Stomach (tissue), 9 donors: ENCODE data around the gene PFKFB3. TPM values are rescaled to one million over a fixed set of nuclear protein-coding genes. Genes with fewer than 3 reads are reported as not detected.
A peak's percentile ranks its signal among the peaks of the same experiment; 100 is the strongest.

ENCODE experiments used
- DNase-seq, 2 donors: peaks; one replicate each; pipeline versions ENCODE4 v3.0.0 to v3.0.0-alpha.2; 2013 to 2019
- H3K27ac ChIP-seq, 5 donors: fragments of 200-600 bp in 4 of 5; sonication (generic) in 4 of 5; one replicate each; pipeline ENCODE4 v1.5.1; 2013 to 2019; ENCODE audit warnings: mild to moderate bottlenecking in 1 of 5, moderate library complexity in 1 of 5
- H3K27me3 ChIP-seq, 3 donors: fragments of 200-600 bp; sonication (generic); one replicate each; pipeline ENCODE4 v1.5.1; 2017 to 2019; ENCODE audit warnings: mixed run types in 1 of 3
- H3K36me3 ChIP-seq, 4 donors: fragments of 200-600 bp; sonication (generic); 1 replicate in 3 of 4; 2 replicates in 1 of 4; pipeline ENCODE4 v1.5.1; 2016 to 2019
- H3K4me1 ChIP-seq, 4 donors: fragments of 200-600 bp; sonication (generic); one replicate each; pipeline ENCODE4 v1.5.1; 2016 to 2019
- H3K4me3 ChIP-seq, 4 donors: fragments of 200-600 bp; sonication (generic) in 3 of 4; one replicate each; pipeline ENCODE4 v1.5.1; 2016 to 2019; ENCODE audit warnings: mild to moderate bottlenecking in 1 of 4
- H3K9me3 ChIP-seq, 4 donors: fragments of 200-600 bp; sonication (generic); one replicate each; pipeline ENCODE4 v1.5.1; 2016 to 2019
- EP300 ChIP-seq: sonication (generic); formaldehyde crosslinking; IDR thresholded peaks from one replicate; pipeline ENCODE4 v1.6.1; 2017; ENCODE audit warnings: antibody characterized with exemption
- POLR2A ChIP-seq, 4 donors: fragments of 450-650 bp; IDR thresholded peaks; one replicate each; pipeline ENCODE4 v1.6.1; 2016; ENCODE audit warnings: antibody characterized with exemption in 4 of 4, control low read depth in 2 of 4, mild to moderate bottlenecking in 1 of 4, moderate library complexity in 1 of 4
- POLR2AphosphoS5 ChIP-seq, 3 donors: sonication (generic); formaldehyde crosslinking; IDR thresholded peaks; one replicate each; pipeline ENCODE4 v1.6.1; 2016; ENCODE audit warnings: antibody characterized with exemption in 3 of 3
- WGBS, 5 donors: extraction: QIAGEN DNeasy Blood & Tissue Kit in 3 of 5; methylation state at CpG; one replicate each; pipeline versions ENCODE4 v1.1.5 to v1.1.7; 2013 to 2018; 5-methylcytosine and 5-hydroxymethylcytosine counted together
- intact Hi-C: fragments of 100-400 bp; cut with DNase I; formaldehyde crosslinking; loops from one replicate; pipeline ENCODE4 v1.15.1; 2023; ENCODE audit warnings: low total_unique reads
- polyA plus RNA-seq, 3 donors: library from polyadenylated mRNA; stranded (reverse); fragments of 200-250 nt; gene quantifications; one replicate each; pipeline ENCODE4 v1.2.3, GENCODE V29; 2013
- total RNA-seq, 5 donors: library from RNA; depleted of rRNA; stranded (reverse); fragments of >200 nt; gene quantifications; one replicate each; pipeline versions ENCODE4 v1.1.0 to v1.2.3, GENCODE V29; 2014 to 2016
- TF ChIP-seq, protein P1 (sequence below), 7 experiments: fragments of 450-650 bp in 4 of 7; fragments of 200-600 bp in 3 of 7; sonication (generic) in 3 of 7; IDR thresholded peaks; one replicate each; pipeline ENCODE4 v1.5.1; 2016 to 2019; ENCODE audit warnings: antibody characterized with exemption in 7 of 7, control low read depth in 2 of 7, mild to moderate bottlenecking in 1 of 7
- donor health status: healthy with polysubstance abuse.
- donor health status: Bipolar disorder and iron deficiency.
- donor health status: healthy.

PFKFB3 gene
- total and polyA plus RNA-seq, 8 donors, result 17.7 to 199 (median 38.0) TPM

DNA sequence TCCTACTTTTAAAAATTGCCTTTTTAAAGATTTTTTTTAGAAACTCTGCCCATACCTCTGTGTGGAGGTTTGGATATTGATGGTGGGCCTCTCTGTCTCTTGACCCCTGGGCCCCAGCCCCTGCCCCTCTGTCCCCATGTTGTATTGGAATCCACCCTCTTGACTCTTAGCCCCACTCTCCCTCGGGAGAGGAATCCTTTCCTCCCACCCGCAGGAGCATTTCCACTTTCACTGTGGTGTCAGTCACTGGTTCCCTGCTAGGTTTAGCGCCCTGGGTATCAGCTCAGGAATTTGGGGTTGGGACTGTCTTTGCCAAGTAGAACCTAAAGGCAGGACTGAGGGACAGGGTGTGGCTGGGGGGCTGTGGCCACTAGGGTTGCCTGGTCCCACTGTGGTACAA, 10.1 kb downstream of the PFKFB3 start:
- 75 to 95% (median 85%) methylated on average over 3 of the region's 3 CpGs for WGBS, 5 donors
- Histone ChIP-seq H3K36me3 (peaks cover 46 to 58% (median 46%) of the 10 kb centered on the region in 4 donors), H3K4me3 (no peak overlapping the region), H3K4me1 (peaks cover 9 to 40% (median 23%) of the 10 kb centered on the region in 4 donors), H3K27ac (peak overlapping the region in 3 of 5 donors; percentile 52 to 75 (median 71)), H3K9me3 (no peaks in the 10 kb centered on the region), H3K27me3 (no peaks in the 10 kb centered on the region)
- TF ChIP-seq, protein P1, sequence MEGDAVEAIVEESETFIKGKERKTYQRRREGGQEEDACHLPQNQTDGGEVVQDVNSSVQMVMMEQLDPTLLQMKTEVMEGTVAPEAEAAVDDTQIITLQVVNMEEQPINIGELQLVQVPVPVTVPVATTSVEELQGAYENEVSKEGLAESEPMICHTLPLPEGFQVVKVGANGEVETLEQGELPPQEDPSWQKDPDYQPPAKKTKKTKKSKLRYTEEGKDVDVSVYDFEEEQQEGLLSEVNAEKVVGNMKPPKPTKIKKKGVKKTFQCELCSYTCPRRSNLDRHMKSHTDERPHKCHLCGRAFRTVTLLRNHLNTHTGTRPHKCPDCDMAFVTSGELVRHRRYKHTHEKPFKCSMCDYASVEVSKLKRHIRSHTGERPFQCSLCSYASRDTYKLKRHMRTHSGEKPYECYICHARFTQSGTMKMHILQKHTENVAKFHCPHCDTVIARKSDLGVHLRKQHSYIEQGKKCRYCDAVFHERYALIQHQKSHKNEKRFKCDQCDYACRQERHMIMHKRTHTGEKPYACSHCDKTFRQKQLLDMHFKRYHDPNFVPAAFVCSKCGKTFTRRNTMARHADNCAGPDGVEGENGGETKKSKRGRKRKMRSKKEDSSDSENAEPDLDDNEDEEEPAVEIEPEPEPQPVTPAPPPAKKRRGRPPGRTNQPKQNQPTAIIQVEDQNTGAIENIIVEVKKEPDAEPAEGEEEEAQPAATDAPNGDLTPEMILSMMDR (IDR thresholded peaks at IDR 0.05), result no peak
- TF ChIP-seq EP300 (no peak), POLR2AphosphoS5 (IDR thresholded peaks at IDR 0.05) (no peak), POLR2A (IDR thresholded peaks at IDR 0.05) (no peak)
- intact Hi-C loops, result loop anchor here (10.0 kb wide), 1 partner anchor 108 kb away; no protein-coding TSS in a partner anchor
- no peak for DNase-seq

DNA sequence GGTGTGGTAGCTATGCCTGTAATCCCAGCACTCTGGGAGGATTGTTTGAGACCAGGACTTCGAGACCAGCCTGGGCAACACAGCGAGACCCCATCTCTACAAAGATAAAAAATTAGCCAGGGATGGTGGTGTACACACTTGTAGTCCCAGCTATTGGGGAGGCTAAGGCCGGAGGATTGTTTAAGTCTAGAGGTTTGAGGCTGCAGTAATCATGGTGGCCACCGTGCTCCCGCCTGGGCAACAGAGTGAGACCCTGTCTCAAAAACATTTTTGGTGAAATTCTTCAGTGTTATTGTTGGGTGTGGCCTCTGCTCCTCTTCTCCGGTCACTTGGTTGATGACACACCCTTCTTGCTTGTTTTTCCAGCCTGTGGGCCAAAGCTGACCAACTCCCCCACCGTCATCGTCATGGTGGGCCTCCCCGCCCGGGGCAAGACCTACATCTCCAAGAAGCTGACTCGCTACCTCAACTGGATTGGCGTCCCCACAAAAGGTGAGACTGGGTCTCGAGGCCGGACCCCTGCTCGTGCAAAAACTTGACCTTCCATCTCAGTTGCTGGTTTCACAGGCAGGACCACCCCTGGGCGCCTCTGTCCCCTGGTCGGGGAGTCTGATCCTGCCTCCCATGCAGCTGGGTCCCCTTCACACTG, 10.6 kb downstream of the PFKFB3 start:
- Histone ChIP-seq H3K4me3 (no peak overlapping the region), H3K36me3 (peaks cover 47 to 62% (median 51%) of the 10 kb centered on the region in 4 donors), H3K4me1 (peaks cover 9 to 36% (median 23%) of the 10 kb centered on the region in 4 donors), H3K27ac (peak overlapping the region in 1 of 5 donors; percentile 75), H3K9me3 (no peaks in the 10 kb centered on the region), H3K27me3 (no peaks in the 10 kb centered on the region)
- intact Hi-C loops, result loop anchor here (10.0 kb wide), 1 partner anchor 109 kb away; no protein-coding TSS in a partner anchor
- no peak for DNase-seq
- TF ChIP-seq POLR2A (IDR thresholded peaks at IDR 0.05), result no peak
- TF ChIP-seq EP300, result no peak
- TF ChIP-seq, protein P1 (IDR thresholded peaks at IDR 0.05), result no peak
- TF ChIP-seq POLR2AphosphoS5 (IDR thresholded peaks at IDR 0.05), result no peak
- WGBS, 5 donors, result 89 to 93% (median 91%) methylated on average over 17 of the region's 17 CpGs

DNA sequence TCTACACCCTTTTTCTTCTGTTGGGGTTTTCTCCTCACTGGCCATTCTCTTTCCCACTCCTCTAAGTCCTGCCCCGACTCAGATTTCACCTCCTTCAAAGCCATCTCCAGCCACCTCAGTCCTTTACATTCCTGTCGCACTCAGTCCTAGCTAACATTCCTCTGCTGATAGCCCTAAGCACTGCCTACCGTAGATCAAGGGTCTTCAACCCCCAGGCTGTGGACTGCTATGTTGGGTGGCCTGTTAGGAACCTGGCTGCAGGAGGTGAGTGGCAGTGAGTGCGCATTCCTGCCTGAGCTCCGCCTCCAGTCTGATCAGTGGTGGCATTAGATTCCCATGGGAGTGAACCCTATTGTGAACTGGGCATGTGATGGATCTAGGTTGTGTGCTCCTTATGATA, 11.2 kb downstream of the PFKFB3 start:
- Histone ChIP-seq H3K4me1 (peaks cover 9 to 30% (median 20%) of the 10 kb centered on the region in 4 donors), H3K27me3 (no peaks in the 10 kb centered on the region), H3K4me3 (no peak overlapping the region), H3K36me3 (peaks cover 52 to 64% (median 56%) of the 10 kb centered on the region in 4 donors), H3K9me3 (no peaks in the 10 kb centered on the region), H3K27ac (peak overlapping the region in 1 of 5 donors; percentile 75)
- TF ChIP-seq, protein P1 (IDR thresholded peaks at IDR 0.05), result no peak
- TF ChIP-seq POLR2A (IDR thresholded peaks at IDR 0.05) (no peak), POLR2AphosphoS5 (IDR thresholded peaks at IDR 0.05) (no peak), EP300 (no peak)
- intact Hi-C loops, result loop anchor here (10.0 kb wide), 1 partner anchor 109 kb away; no protein-coding TSS in a partner anchor
- 93 to 98% (median 97%) methylated on average over 5 of the region's 5 CpGs for WGBS, 5 donors
- DNase-seq, result no peak

DNA sequence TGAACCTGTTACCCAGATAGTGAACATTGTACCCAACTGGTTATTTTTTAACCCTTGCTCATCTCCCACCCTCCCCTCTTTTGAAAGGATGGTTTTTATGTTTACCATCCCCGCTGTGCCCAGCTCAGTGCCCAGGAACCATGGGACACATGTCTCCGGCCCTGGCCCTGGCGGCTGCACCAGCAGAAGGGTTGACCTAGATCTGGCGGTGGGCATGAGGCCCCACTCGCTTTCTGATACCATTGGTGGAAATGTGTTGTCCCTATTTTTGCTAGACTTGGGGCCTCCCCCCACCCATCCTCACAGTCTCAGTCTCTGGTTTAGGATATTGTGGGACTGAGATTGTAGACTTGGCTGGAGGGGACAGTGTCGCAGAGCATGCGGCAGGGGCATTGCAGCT, 11.9 kb downstream of the PFKFB3 start:
- Histone ChIP-seq H3K27ac (no peak overlapping the region), H3K9me3 (no peaks in the 10 kb centered on the region), H3K36me3 (peaks cover 59 to 71% (median 63%) of the 10 kb centered on the region in 4 donors), H3K4me3 (no peak overlapping the region), H3K27me3 (no peaks in the 10 kb centered on the region), H3K4me1 (peaks cover 9 to 24% (median 19%) of the 10 kb centered on the region in 4 donors)
- 94 to 98% (median 96%) methylated on average over 7 of the region's 7 CpGs for WGBS, 5 donors
- DNase-seq, result no peak
- TF ChIP-seq POLR2A (IDR thresholded peaks at IDR 0.05) (no peak), POLR2AphosphoS5 (IDR thresholded peaks at IDR 0.05) (no peak), EP300 (no peak)
- TF ChIP-seq, protein P1 (IDR thresholded peaks at IDR 0.05), result no peak
- intact Hi-C loops, result loop anchor here (10.0 kb wide), 1 partner anchor 110 kb away; no protein-coding TSS in a partner anchor
